GM12873 (cell line): ENCODE results near the gene TBXA2R.

ENCODE experiments used
- TF ChIP-seq, protein P1 (sequence below): IDR thresholded peaks from 2 replicates; pipeline ENCODE4 v1.5.1; 2012; ENCODE audit warnings: low read depth, mild to moderate bottlenecking, moderate library complexity, low read length, control low read depth; ENCODE audit not compliant: insufficient read depth; ENCODE audit errors: missing control alignments

TBXA2R gene

DNA sequence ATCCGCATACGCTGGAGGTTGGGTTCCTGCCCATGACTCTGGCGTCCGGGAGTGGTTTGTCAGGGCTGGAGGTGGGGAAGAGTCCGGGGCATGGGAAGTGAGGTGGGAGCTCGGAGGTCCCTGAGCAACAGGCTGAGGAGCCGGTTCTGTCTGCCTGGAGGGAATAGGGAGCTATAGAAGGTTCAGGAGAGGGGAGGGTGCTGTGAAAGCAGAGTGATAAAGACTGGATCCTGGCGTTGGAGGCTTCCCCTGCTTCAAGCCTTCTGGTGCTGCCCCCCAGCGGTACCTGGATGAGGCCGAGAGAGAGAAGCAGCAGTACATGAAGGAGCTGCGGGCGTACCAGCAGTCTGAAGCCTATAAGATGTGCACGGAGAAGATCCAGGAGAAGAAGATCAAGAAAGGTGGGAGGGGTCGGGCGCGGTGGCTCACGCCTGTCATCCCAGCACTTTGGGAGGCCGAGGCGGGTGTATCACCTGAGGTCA lies 31.4 kb downstream of the TBXA2R start:
- TF ChIP-seq, protein P1, sequence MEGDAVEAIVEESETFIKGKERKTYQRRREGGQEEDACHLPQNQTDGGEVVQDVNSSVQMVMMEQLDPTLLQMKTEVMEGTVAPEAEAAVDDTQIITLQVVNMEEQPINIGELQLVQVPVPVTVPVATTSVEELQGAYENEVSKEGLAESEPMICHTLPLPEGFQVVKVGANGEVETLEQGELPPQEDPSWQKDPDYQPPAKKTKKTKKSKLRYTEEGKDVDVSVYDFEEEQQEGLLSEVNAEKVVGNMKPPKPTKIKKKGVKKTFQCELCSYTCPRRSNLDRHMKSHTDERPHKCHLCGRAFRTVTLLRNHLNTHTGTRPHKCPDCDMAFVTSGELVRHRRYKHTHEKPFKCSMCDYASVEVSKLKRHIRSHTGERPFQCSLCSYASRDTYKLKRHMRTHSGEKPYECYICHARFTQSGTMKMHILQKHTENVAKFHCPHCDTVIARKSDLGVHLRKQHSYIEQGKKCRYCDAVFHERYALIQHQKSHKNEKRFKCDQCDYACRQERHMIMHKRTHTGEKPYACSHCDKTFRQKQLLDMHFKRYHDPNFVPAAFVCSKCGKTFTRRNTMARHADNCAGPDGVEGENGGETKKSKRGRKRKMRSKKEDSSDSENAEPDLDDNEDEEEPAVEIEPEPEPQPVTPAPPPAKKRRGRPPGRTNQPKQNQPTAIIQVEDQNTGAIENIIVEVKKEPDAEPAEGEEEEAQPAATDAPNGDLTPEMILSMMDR, result no peak

- TF ChIP-seq, protein P1, result no peak
Measured at GRCh38 chr19:3573858-3574637, 32.6 kb downstream of the TBXA2R start.

GRCh38 chr19:3573162-3573857 lies 33.4 kb downstream of the TBXA2R start:
- TF ChIP-seq, protein P1, result no peak

- TF ChIP-seq, protein P1, result no peak
Measured at GRCh38 chr19:3572855-3573161, 33.9 kb downstream of the TBXA2R start, which contains the start of gene HMG20B. TSS of gene HMG20B (plus strand) at chr19:3572944. CDS start at chr19:3573310, 366 bp downstream.

GRCh38 chr19:3572132-3572854 lies 34.4 kb downstream of the TBXA2R start:
- TF ChIP-seq, protein P1, result no peak

- TF ChIP-seq, protein P1, result no peak
Measured at GRCh38 chr19:3570606-3571011, 36.1 kb downstream of the TBXA2R start.

DNA sequence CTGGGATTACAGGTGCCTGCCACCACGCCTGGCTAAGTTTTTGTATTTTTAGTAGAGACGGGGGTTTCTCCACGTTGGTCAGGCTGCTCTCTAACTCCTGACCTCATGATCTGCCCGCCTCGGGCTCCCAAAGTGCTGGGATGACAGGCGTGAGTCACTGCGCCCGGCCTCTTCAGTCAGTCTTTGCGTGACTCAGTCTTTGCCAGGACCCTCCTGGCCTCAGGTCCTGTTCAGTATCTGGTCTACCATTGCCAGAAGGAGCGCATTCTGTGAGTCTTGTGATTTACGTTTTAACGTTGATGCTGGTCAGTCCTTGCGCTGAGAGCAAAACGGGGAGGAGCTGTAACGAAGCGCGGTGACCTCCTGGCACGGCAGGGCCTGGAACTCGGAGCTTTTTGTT lies 41.5 kb downstream of the TBXA2R start:
- TF ChIP-seq, protein P1, result no peak
